Heart right ventricle (tissue), 16 donors: ENCODE measurements around the gene RGS8. TPM values are rescaled to one million over a fixed set of nuclear protein-coding genes. Genes with fewer than 3 reads are reported as not detected.

Experiments used
- ATAC-seq, 8 donors: fragments of 200-7000 bp; cut with Tn5 transposase; one replicate each; pipeline ENCODE4 v1.9.1; 2020; ENCODE audit warnings: mild to moderate bottlenecking in 8 of 8, moderate library complexity in 8 of 8, moderate number of reproducible peaks in 1 of 8
- DNase-seq, 2 donors: peaks; one replicate each; pipeline ENCODE4 v3.0.0-alpha.2; 2020
- H3K27ac ChIP-seq, 10 donors: fragments of 200-600 bp; sonication (generic) in 2 of 10; one replicate each; pipeline versions ENCODE4 v1.5.0 to v1.8.0; 2020 to 2022; ENCODE audit warnings: mild to moderate bottlenecking in 3 of 10
- H3K27me3 ChIP-seq, 7 donors: fragments of 200-600 bp; one replicate each; pipeline ENCODE4 v1.8.0; 2021 to 2022; ENCODE audit warnings: mild to moderate bottlenecking in 2 of 7
- H3K36me3 ChIP-seq, 9 donors: fragments of 200-600 bp; sonication (generic) in 1 of 9; one replicate each; pipeline versions ENCODE4 v1.5.0 to v1.8.0; 2020 to 2022; ENCODE audit warnings: mild to moderate bottlenecking in 2 of 9
- H3K4me1 ChIP-seq, 9 donors: fragments of 200-600 bp; sonication (generic) in 1 of 9; one replicate each; pipeline versions ENCODE4 v1.5.0 to v1.8.0; 2020 to 2022; ENCODE audit warnings: mild to moderate bottlenecking in 4 of 9
- H3K4me3 ChIP-seq, 10 donors: fragments of 200-600 bp; sonication (generic) in 2 of 10; one replicate each; pipeline versions ENCODE4 v1.5.0 to v1.8.0; 2020 to 2022; ENCODE audit warnings: mild to moderate bottlenecking in 7 of 10, moderate library complexity in 2 of 10
- H3K9me3 ChIP-seq, 11 donors: fragments of 200-600 bp in 10 of 11; sonication (generic) in 2 of 11; one replicate each; pipeline versions ENCODE4 v1.5.0 to v1.8.0; 2013 to 2022; ENCODE audit warnings: mild to moderate bottlenecking in 2 of 11, control low read depth in 1 of 11, moderate library complexity in 1 of 11
- CTCF ChIP-seq, 9 donors: fragments of 200-600 bp; sonication (generic) in 2 of 9; IDR thresholded peaks; one replicate each; pipeline versions ENCODE4 v1.5.0 to v1.8.0; 2021 to 2022; ENCODE audit warnings: antibody characterized with exemption in 9 of 9, mild to moderate bottlenecking in 5 of 9, moderate library complexity in 1 of 9
- WGBS, 2 donors: extraction: QIAGEN DNeasy Blood & Tissue Kit; methylation state at CpG; one replicate each; pipeline ENCODE4 v1.1.7; 2013; ENCODE audit warnings: inconsistent platforms in 1 of 2; 5-methylcytosine and 5-hydroxymethylcytosine counted together
- intact Hi-C, 10 donors: fragments of 100-400 bp; cut with DNase I; formaldehyde crosslinking; loops; one replicate each; pipeline versions ENCODE4 v1.11.1 to v1.14.2; 2022
- long read RNA-seq, 3 donors: library from polyadenylated mRNA; unstranded; transcript quantifications; one replicate each; pipeline ENCODE4 v2.0.0, GENCODE V29; 2020 to 2021
- polyA plus RNA-seq, 2 donors: library from polyadenylated mRNA; stranded (reverse); fragments of 200-250 nt; gene quantifications; one replicate each; pipeline ENCODE4 v1.2.3, GENCODE V29; 2013
- total RNA-seq, 10 donors: library from RNA; stranded (reverse); fragmentation: NEBNext Ultra II Directional in 3 of 10; extraction: Animal tissue kit (Norgen Biotek cat#: 25700) in 3 of 10; gene quantifications; one replicate each; pipeline versions ENCODE4 v1.2.1 to v1.2.4, GENCODE V29; 2021 to 2023
- donor health status: Arrhythmogenic right ventricular cardiomyopathy.
- donor health status: ischemic (EF 13 %, LVEDD 7.1; RV severe dilation, severe dysfunction).
- donor health status: healthy with polysubstance abuse.
- donor health status: DM: no; HTN: yes; CAD: no.
- donor health status: DM: no; HTN: no; CAD: no.
- donor health status: ischemic (EF 25% LVEDD 6.9; RV normal size, moderate dysfunction).
- donor health status: ischemic (EF 25% LVEDD 5.7; RV mildly dilated, moderate dysfunction).
- donor health status: healthy.
- donor health status: DM: yes; HTN: yes; CAD: no.
- donor health status: Ischemic cardiomyopathy.
- donor health status: ischemic (EF 35%, LVEDD 5.7; RV mildly dilated, moderate dysfunction).
- donor health status: nonischemic (EF 11% LVEDD 7.7; RV severe dilation, severe dysfunction).
- donor health status: DM: yes; HTN: yes; CAD: no.
- donor health status: PGD.
- donor health status: ischemic (EF 29% LVEDD 5.4; RV normal size, mild dysfunction).
- donor health status: nonischemic (EF 23%, LVEDD 6.1; RV moderate dilation, normal function).

The RGS8 gene, protein sequence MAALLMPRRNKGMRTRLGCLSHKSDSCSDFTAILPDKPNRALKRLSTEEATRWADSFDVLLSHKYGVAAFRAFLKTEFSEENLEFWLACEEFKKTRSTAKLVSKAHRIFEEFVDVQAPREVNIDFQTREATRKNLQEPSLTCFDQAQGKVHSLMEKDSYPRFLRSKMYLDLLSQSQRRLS
- total RNA-seq = under 1 TPM in 4 of 10 donors, not detected in 6; 0.05 to 0.56 (median 0.24) TPM
- polyA plus RNA-seq = not detected
- long read RNA-seq, donor 1 = 0 reads
- long read RNA-seq, donor 2 = 0 reads
- long read RNA-seq, donor 3, partial matches to known transcripts = 0 of 2 reads
- long read RNA-seq, donor 3, other reads (novel, unspliced or antisense) = 2 of 2 reads

GRCh38 chr1:182684116-182684828, at the start of gene RGS8:
RGS8 (minus strand) TSS chr1:182684587; CDS start chr1:182669649, 14,938 bp downstream.
- H3K4me1 ChIP-seq = peaks cover 0 to 14% (median 0%) of the 10 kb centered on the region in 9 donors
- H3K9me3 ChIP-seq = no peaks in the 10 kb centered on the region
- no peak for TF ChIP-seq CTCF (IDR thresholded peaks at IDR 0.05)
- ATAC-seq (peak in 1 of 8 donors; percentile 55), DNase-seq (no peak)
- H3K27ac ChIP-seq = no peak within 1 kb of the TSS
- intact Hi-C loops = no loop called here
- 62 to 73% methylated on average over 19 of the region's 19 CpGs for WGBS, 2 donors
- no peaks in the 10 kb centered on the region for H3K36me3 ChIP-seq
- peaks cover 0 to 45% (median 6%) of the 10 kb centered on the region in 7 donors for H3K27me3 ChIP-seq
- no peak within 1 kb of the TSS for H3K4me3 ChIP-seq

- no peak overlapping the region for H3K27ac ChIP-seq
- DNase-seq (no peak), ATAC-seq (no peak)
- H3K4me3 ChIP-seq = no peak overlapping the region
- peaks cover 0 to 6% (median 0%) of the 10 kb centered on the region in 11 donors for H3K9me3 ChIP-seq
- TF ChIP-seq CTCF (IDR thresholded peaks at IDR 0.05) = no peak
- H3K36me3 ChIP-seq = no peaks in the 10 kb centered on the region
- intact Hi-C loops = no loop called here
- H3K4me1 ChIP-seq = no peaks in the 10 kb centered on the region
- no peaks in the 10 kb centered on the region for H3K27me3 ChIP-seq
- WGBS, 2 donors = 75 to 82% methylated on average over 4 of the region's 4 CpGs
Measured at GRCh38 chr1:182731852-182732575, 47.6 kb upstream of the RGS8 start.

DNA sequence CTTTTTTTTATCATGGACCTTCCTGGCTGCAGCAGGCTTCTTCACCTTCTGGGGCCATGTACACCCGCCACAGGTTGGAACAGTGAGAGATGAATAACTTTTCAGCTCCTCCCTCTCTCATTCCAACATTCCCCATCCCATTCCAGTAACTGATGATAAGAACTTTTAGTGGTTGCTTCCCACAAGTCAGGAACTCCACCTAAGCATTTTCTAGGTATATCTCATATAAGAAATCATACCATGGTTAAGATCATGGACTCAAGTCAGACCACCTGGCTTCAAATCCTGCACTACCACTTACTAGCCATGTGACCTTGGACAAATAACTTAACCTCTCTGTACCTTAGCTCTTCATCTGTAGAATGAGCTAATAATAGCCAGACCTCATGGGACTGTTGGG, 42.5 kb upstream of the RGS8 start:
- peaks cover 0 to 4% (median 0%) of the 10 kb centered on the region in 9 donors for H3K4me1 ChIP-seq
- H3K4me3 ChIP-seq = no peak overlapping the region
- no peak for ATAC-seq
- no peaks in the 10 kb centered on the region for H3K9me3 ChIP-seq
- no peak for DNase-seq
- 92 to 100% methylated on average over 1 of the region's 1 CpG for WGBS, 2 donors
- TF ChIP-seq CTCF (IDR thresholded peaks at IDR 0.05) = no peak
- no peaks in the 10 kb centered on the region for H3K36me3 ChIP-seq
- no peaks in the 10 kb centered on the region for H3K27me3 ChIP-seq
- intact Hi-C loops = no loop called here
- no peak overlapping the region for H3K27ac ChIP-seq
